ENCODE results near the gene IRS1. TPM values are rescaled to one million over a fixed set of nuclear protein-coding genes. Genes with fewer than 3 reads are reported as not detected.

The IRS1 gene
- total and polyA plus RNA-seq, 2 of the 4 experiments (the other 2 are of a cell fraction), result 21.1 to 37.1 TPM

DNA sequence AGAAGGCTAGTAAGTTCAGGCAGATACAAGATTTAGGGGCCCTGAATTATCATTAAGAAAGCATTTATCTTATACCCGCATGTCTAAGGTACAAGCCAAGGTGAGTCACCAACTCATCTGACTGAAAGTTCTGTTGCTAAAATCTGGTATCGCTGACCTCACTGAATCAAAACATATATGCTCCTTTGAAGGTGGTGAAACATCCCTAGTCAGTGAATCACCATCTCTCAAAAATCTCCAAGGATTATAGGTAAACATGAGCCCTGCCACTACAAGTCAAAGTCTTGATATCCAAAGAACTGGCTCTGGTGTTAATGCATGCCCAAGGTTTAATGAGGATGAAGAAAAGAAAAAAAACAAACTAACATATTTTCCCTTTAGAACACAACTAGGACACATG is 43.5 kb downstream of the IRS1 start:
- CTCF ChIA-PET, result interaction anchor here (1.4 to 1.5 kb wide), 2 partner anchors 10 to 41 kb away, joined by 3 read pairs; no protein-coding TSS in a partner anchor

More for the DNA sequence above, 43.5 kb downstream of the IRS1 start:
- Histone ChIP-seq H3K27ac (ENCODE audit: insufficient read depth, low read length) (peak overlapping the region; percentile 93; the same call in 1 of the 2 replicates), H3K36me3 (ENCODE audit: control insufficient read depth, insufficient read depth, low read length) (peaks cover 7% of the 10 kb centered on the region), H4K91ac (ENCODE audit: insufficient read depth, low read depth, low read length) (no peak overlapping the region), H2BK5ac (ENCODE audit: low read depth, low read length, poor library complexity, severe bottlenecking) (peak overlapping the region; percentile 91), H3K27me3 (ENCODE audit: control insufficient read depth, insufficient read depth, low read length) (no peaks in the 10 kb centered on the region), H4K8ac (ENCODE audit: low read depth in 2 of 2, low read length in 2 of 2) (peak overlapping the region in 1 of 2 experiments; percentile 78; a peak in 2 of 4 replicates), H2BK15ac (ENCODE audit: low read depth, low read length) (no peak overlapping the region), H3K79me1 (ENCODE audit: low read depth in 1 of 2, low read length in 2 of 2) (peaks cover 4 to 54% of the 10 kb centered on the region in 2 experiments; a peak in 3 of 4 replicates), H2BK120ac (ENCODE audit: low read depth, low read length) (peak overlapping the region; percentile 81), H3K4me2 (ENCODE audit: low read depth, low read length) (peak overlapping the region; percentile 68; the same call in 1 of the 2 replicates), H3K56ac (ENCODE audit: extremely low read depth, insufficient read depth, low read length) (peak overlapping the region; percentile 79), H3K9ac (ENCODE audit: low read depth, low read length) (peak overlapping the region; percentile 15; the same call in 1 of the 2 replicates), H3K9me1 (ENCODE audit: insufficient read depth, low read length) (peaks cover 11% of the 10 kb centered on the region), H2BK20ac (ENCODE audit: low read depth, low read length) (peak overlapping the region; percentile 75), H3K4ac (ENCODE audit: low read depth, low read length) (peak overlapping the region; percentile 50; the same call in 1 of the 2 replicates), H4K5ac (ENCODE audit: low read depth, low read length) (peak overlapping the region; percentile 76), H4K20me1 (ENCODE audit: insufficient read depth, low read length) (peaks cover 23% of the 10 kb centered on the region; the same call in 1 of the 2 replicates), H3K23ac (ENCODE audit: low read depth, low read length) (peak overlapping the region; percentile 44; the same call in 1 of the 2 replicates), H3K9me3 (ENCODE audit: control insufficient read depth, insufficient read depth, low read length) (no peaks in the 10 kb centered on the region), H3K14ac (replicated peaks; ENCODE audit: low read depth, low read length) (no peak overlapping the region), H3K18ac (ENCODE audit: low read depth, low read length) (peak overlapping the region; percentile 92), H2AK9ac (replicated peaks; ENCODE audit: low read depth, low read length, poor library complexity) (no peak overlapping the region), H2AFZ (replicated peaks; ENCODE audit: low read length, poor library complexity) (no peak overlapping the region), H3K4me3 (ENCODE audit: insufficient read depth, low read depth, low read length) (no peak overlapping the region), H3K4me1 (ENCODE audit: control insufficient read depth, insufficient read depth, low read length) (peaks cover 30% of the 10 kb centered on the region), H2AK5ac (ENCODE audit: low read depth, low read length) (no peak overlapping the region)
- intact Hi-C loops (cut with micrococcal nuclease) (loop anchor here (5.0 kb wide), 1 partner anchor 36 kb away; no protein-coding TSS in a partner anchor), in situ Hi-C loops (cut with MboI; ENCODE audit: low sequenced_read_pairs) (no loop called here), dilution Hi-C loops (cut with HindIII; ENCODE audit: low sequenced_read_pairs, unreplicated experiment) (no loop called here)
- WGBS, 2 experiments (ENCODE audit: extremely low coverage in 2 of 2, insufficient read length in 1 of 2), result no CpG with 5 or more reads among the region's 2 CpGs
- POLR2A ChIA-PET (ENCODE audit: unreplicated experiment), result interaction anchor here (0.6 to 1.4 kb wide), 3 partner anchors 41 to 1091 kb away, joined by 3 to 4 read pairs (median 3); no protein-coding TSS in a partner anchor
- no TSS peak for BruUV-seq (replicated peaks)
- DNase-seq (peak; percentile 94), ATAC-seq (ENCODE audit: low read depth) (peak; percentile 22; the same call in 1 of the 2 replicates)
- peak; percentile 54 for TF ChIP-seq MAFK (IDR thresholded peaks at IDR 0.05; ENCODE audit: low read depth, low read length)
- no peak for TF ChIP-seq POLR2A (IDR thresholded peaks at IDR 0.05; ENCODE audit: low read depth, low read length)
- TF ChIP-seq FOS (IDR thresholded peaks at IDR 0.05; ENCODE audit: low read depth, low read length), result peak; percentile 79
- no peak for TF ChIP-seq RFX5 (IDR thresholded peaks at IDR 0.05; ENCODE audit: low read depth, low read length)
- TF ChIP-seq SMC3 (IDR thresholded peaks at IDR 0.05; ENCODE audit: low read depth, low read length), result no peak
- TF ChIP-seq NFE2L2 (IDR thresholded peaks at IDR 0.05; ENCODE audit: low read depth, low read length), result no peak; the same call in 1 of the 2 replicates
- peak; percentile 50 for TF ChIP-seq RCOR1 (IDR thresholded peaks at IDR 0.05; ENCODE audit: insufficient replicate concordance, low read length)
- TF ChIP-seq BHLHE40 (IDR thresholded peaks at IDR 0.05; ENCODE audit: low read depth, low read length), result 0 out of 2 replicates have a peak, but pooled peaks have one; percentile 30
- TF ChIP-seq, protein P1, sequence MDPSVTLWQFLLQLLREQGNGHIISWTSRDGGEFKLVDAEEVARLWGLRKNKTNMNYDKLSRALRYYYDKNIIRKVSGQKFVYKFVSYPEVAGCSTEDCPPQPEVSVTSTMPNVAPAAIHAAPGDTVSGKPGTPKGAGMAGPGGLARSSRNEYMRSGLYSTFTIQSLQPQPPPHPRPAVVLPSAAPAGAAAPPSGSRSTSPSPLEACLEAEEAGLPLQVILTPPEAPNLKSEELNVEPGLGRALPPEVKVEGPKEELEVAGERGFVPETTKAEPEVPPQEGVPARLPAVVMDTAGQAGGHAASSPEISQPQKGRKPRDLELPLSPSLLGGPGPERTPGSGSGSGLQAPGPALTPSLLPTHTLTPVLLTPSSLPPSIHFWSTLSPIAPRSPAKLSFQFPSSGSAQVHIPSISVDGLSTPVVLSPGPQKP (IDR thresholded peaks at IDR 0.05; ENCODE audit: borderline replicate concordance, low read depth, low read length), result no peak
- no peak for TF ChIP-seq RAD21 (IDR thresholded peaks at IDR 0.05; ENCODE audit: low read length)
- TF ChIP-seq CHD1 (IDR thresholded peaks at IDR 0.05; ENCODE audit: low read depth, low read length), result no peak
- TF ChIP-seq CEBPB (IDR thresholded peaks at IDR 0.05; ENCODE audit: low read depth, low read length), result peak; percentile 68

All from IMR-90 (cell line).